ENCODE results near the gene GPD1L.
A peak's percentile ranks its signal among the peaks of the same experiment; 100 is the strongest.

Gene GPD1L

GRCh38 chr3:32177702-32178198, 71.3 kb downstream of the GPD1L start:
- peak; percentile 90 for TF ChIP-seq CTCF (IDR thresholded peaks at IDR 0.05; ENCODE audit: borderline replicate concordance, insufficient read depth, low read depth, low read length)

GRCh38 chr3:32180141-32180784, 73.8 kb downstream of the GPD1L start:
- H3K4me3 ChIP-seq (ENCODE audit: low read depth, low read length) = no peak overlapping the region
- TF ChIP-seq CTCF (IDR thresholded peaks at IDR 0.05; ENCODE audit: borderline replicate concordance, insufficient read depth, low read depth, low read length) = no peak

More at GRCh38 chr3:32177702-32178198, 71.3 kb downstream of the GPD1L start:
- H3K4me3 ChIP-seq (ENCODE audit: low read depth, low read length) = no peak overlapping the region

- TF ChIP-seq CTCF (IDR thresholded peaks at IDR 0.05; ENCODE audit: borderline replicate concordance, insufficient read depth, low read depth, low read length) = no peak
- H3K4me3 ChIP-seq (ENCODE audit: low read depth, low read length) = no peak overlapping the region
Measured at GRCh38 chr3:32181365-32181764, 74.9 kb downstream of the GPD1L start.

GRCh38 chr3:32181796-32182195, 75.4 kb downstream of the GPD1L start:
- no peak overlapping the region for H3K4me3 ChIP-seq (ENCODE audit: low read depth, low read length)
- no peak for TF ChIP-seq CTCF (IDR thresholded peaks at IDR 0.05; ENCODE audit: borderline replicate concordance, insufficient read depth, low read depth, low read length)

GRCh38 chr3:32184187-32184730, 77.8 kb downstream of the GPD1L start:
- no peak overlapping the region for H3K4me3 ChIP-seq (ENCODE audit: low read depth, low read length)
- TF ChIP-seq CTCF (IDR thresholded peaks at IDR 0.05; ENCODE audit: borderline replicate concordance, insufficient read depth, low read depth, low read length) = no peak

GRCh38 chr3:32186097-32186496, 79.7 kb downstream of the GPD1L start:
- H3K4me3 ChIP-seq (ENCODE audit: low read depth, low read length) = no peak overlapping the region
- no peak for TF ChIP-seq CTCF (IDR thresholded peaks at IDR 0.05; ENCODE audit: borderline replicate concordance, insufficient read depth, low read depth, low read length)

- H3K4me3 ChIP-seq (ENCODE audit: low read depth, low read length) = no peak overlapping the region
- no peak for TF ChIP-seq CTCF (IDR thresholded peaks at IDR 0.05; ENCODE audit: borderline replicate concordance, insufficient read depth, low read depth, low read length)
Measured at GRCh38 chr3:32186876-32187275, 80.5 kb downstream of the GPD1L start.

Measured in GM12875 (cell line).